NCI-H2107 treated with DMSO at 0.1 percent for 48 hours (cell line): ENCODE results near the gene KLF9.
A peak's percentile ranks its signal among the peaks of the same experiment; 100 is the strongest.
"Not testable (repeated sequence)": the region's sequence is repeated elsewhere in the genome, so short reads cannot be mapped to it uniquely, and the experiment has no call there.

Source experiments
- DNase-seq: peaks from one replicate; lab custom pipeline; 2025; ENCODE audit not compliant: unreplicated experiment; lab: John Stamatoyannopoulos, UW

Gene KLF9

GRCh38 chr9:70405808-70406433 is 8.5 kb downstream of the KLF9 start:
- no peak for DNase-seq

GRCh38 chr9:70404261-70404660 is 10.2 kb downstream of the KLF9 start:
- no peak for DNase-seq

- DNase-seq = no peak
Measured at GRCh38 chr9:70403618-70404025, 10.8 kb downstream of the KLF9 start.

DNA sequence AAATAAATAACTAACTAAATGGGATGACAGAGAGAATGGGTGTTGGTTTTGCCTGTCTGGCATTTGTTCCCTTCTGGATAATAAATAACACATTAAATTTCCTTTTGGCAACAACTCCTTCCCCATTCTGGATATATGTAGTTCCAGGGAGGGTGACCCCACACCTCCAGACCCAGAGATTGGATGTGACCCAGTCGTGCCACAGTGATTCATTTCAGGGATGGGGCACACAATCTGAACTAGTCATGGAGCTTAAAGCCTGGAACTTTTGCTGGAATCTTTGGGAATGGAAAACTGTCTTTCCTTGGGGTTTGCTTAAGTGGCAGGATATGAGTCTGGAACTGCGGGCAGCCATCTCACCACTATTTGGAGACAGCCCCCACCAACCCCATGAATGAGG is 11.3 kb downstream of the KLF9 start:
- DNase-seq = no peak

DNA sequence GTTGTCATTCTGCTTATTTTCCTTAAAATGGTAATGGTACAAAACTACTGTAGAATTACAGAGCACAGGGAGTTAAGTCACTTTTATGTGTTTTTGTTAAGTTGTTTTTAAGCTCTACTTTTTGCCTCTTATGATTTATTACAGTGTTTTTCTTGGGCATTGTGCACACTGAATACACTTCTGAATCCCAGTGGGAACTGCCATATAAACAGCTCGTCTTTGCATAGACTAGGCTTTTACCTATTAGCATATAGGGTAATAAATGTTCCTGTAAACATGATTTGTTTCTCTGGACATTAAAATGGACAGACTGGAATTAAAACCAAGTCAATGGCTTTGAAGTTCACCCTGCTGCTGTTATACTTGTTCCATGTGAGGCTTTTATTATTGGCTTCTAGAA is 12.2 kb downstream of the KLF9 start:
- no peak for DNase-seq

- not testable (repeated sequence) for DNase-seq
Measured at GRCh38 chr9:70401241-70401640, 13.2 kb downstream of the KLF9 start.

GRCh38 chr9:70400107-70400892 is 14.2 kb downstream of the KLF9 start:
- DNase-seq = no peak

- DNase-seq = no peak
Measured at GRCh38 chr9:70399141-70399540, 15.3 kb downstream of the KLF9 start.

DNA sequence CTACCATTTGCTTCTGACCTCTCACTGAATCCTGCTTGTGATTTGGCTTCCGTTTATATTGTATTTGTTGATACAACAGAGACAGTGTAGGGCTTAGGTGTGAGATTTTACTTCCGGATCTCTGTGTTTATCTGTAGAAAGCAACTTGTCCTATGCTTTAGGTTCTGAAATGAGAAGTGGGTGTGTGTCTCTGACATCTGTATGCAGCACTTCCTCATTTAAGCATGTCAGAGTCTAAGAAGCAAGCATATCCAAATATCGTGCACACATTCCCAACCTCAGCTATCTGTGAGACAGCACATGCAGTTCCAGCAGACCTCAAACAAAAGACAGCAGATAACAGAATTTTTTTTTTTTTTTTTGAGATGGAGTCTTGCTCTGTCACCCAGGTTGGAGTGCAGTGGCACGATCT is 16.3 kb downstream of the KLF9 start:
- DNase-seq = no peak

GRCh38 chr9:70395652-70396051 is 18.8 kb downstream of the KLF9 start:
- DNase-seq = no peak

DNA sequence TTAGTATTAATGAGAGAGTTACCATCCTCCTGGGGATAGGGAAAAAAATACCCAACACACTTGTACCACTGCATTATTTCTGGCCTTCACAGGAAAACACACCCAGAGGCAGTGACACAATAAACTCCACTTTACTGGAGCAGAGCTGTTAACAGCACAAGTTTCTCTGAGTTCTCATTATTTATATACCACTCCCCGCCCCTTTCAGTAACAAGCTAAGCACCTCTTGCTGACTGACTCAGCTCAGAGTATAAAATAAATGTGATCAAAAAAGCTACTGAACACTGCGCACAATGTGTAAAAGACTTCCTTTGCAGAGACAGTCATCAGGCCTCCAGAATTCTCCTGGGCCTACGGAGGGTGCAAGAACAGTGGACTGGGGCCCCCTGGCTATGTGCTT is 21.6 kb downstream of the KLF9 start:
- no peak for DNase-seq

- DNase-seq = peak; percentile 32
Measured at GRCh38 chr9:70392189-70392588, 22.3 kb downstream of the KLF9 start.

DNA sequence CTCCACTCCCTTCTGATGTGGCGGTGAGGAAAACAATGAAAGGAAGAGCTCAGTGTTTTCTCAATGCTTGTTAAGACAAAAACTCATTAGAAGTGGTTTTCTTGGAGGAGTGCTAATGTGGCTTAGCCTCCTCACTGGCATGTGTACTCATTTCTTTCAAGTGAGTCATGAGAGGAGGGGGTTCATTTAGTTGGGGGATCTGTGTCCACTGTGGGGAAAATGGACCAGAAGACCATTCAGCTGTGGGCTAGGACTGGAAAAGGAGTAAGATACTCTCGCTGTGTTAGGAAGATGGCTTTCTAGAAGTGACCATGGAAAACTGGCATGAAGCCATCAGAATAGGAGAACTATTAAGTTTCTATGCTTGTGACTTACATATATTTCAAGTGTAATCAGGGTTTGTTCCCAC is 23.5 kb downstream of the KLF9 start:
- DNase-seq = no peak

DNA sequence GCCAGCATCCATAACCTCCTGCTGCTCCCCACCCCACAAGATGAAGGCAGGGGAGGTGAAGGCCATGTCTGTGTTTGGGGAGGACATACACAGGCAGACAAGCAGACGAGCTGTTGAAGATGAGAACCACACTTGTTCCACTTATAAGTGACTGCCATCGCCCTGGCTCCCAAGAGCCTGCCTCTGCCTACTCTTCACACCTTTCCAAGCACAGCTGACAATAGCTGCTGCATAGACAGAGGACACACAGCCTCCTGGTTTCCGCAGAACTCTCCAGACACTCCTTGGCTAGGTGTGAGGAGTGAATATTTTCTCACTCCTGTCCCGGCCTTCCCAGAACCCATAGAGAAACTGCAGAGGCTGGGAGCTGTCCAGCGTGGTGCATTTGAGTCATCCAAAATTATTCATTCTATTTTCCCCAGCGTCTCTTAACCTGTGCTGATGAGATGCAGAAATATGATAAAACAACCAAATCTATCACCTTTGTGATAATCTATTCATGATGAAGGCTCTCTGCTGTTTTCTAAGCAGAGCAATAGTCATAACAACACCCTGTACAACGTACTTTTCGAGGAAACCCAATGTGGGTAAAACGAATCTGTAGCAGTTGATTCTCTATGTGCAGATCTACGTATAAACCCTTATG is 24.7 kb downstream of the KLF9 start:
- no peak for DNase-seq

- DNase-seq = no peak
Measured at GRCh38 chr9:70389188-70389587, 25.3 kb downstream of the KLF9 start.

- no peak for DNase-seq
Measured at GRCh38 chr9:70387663-70388062, 26.8 kb downstream of the KLF9 start.

DNA sequence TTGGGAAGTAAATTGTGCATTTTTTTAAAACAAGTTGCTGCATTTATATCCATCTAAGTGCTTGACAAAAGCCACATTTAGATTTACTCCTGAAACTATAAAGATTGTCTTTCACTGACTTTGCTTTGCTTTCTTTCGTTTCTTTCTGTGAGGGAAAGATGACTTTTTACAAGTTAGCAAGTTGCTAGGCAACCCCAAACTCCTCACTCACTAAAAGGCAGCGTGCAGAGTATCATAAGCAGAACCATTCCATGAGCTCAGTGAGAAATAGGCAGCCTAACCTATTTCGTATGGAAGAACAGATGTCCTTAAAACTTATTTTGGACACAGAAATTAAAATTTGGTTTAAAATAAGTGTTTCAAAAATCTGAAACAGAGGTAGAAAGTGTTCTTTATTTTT is 29.0 kb downstream of the KLF9 start:
- no peak for DNase-seq

DNA sequence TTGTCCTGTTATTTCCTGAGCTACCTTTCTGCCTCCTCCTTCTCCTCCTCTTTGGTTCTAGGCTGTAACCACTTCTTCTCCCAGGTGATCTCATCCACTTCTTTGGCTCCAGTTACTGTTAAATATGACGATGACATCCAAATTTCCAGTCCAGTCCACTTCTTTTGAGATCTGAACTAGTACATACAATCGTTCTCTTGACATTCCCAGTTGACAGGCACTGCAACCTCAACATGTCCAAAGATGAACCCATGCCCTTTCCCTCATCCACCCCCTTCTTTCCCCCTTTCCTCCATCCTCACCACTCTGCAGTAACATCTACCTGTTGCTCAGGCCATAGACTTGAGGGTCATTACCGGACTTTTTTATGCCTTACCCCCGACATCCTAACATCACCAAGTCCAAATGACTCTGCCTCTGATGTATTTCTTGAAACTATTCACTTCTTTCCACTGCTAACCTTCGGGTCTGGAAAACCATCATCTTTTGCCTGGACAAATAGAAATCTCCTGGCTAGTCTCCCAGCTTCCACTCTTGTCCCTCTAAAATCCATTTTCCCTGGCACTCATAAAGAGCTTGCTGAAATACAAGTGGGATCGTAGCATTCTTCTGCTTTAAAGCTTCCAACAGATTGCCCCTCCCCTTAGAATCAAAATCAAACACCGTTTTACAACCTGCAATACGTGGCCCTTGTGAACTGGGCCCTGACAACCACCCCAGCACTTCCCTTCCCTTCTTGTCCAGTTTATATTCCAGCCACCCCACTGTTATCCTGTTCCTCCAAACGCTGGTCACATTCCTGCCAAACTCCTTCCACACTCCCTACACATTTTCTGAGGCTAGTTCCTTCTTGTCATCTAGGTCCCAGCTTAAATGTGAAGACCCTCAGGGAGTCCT is 31.5 kb downstream of the KLF9 start:
- DNase-seq = no peak

GRCh38 chr9:70382046-70382708 is 32.3 kb downstream of the KLF9 start:
- DNase-seq = no peak

- DNase-seq = no peak
Measured at GRCh38 chr9:70374962-70375618, 39.4 kb downstream of the KLF9 start.
